HFFc6 (cell line): ENCODE results near the gene NXPH1. TPM values are rescaled to one million over a fixed set of nuclear protein-coding genes. Genes with fewer than 3 reads are reported as not detected.

Experiments
- DNase-seq: peaks from one replicate; pipeline ENCODE4 v3.0.0-alpha.2; 2018
- H3K27ac Mint-ChIP-seq: 2 replicates; pipeline ENCODE4 v1.8.0; 2020; ENCODE audit warnings: mild to moderate bottlenecking, mixed read lengths
- H3K27me3 Mint-ChIP-seq: 2 replicates; pipeline ENCODE4 v1.8.0; 2021; ENCODE audit warnings: mild to moderate bottlenecking, moderate library complexity, mixed read lengths; ENCODE audit not compliant: insufficient read depth
- H3K36me3 Mint-ChIP-seq: 2 replicates; pipeline ENCODE4 v1.8.0; 2021; ENCODE audit warnings: low read depth, mixed read lengths
- H3K4me1 Mint-ChIP-seq: 2 replicates; pipeline ENCODE4 v1.8.0; 2020; ENCODE audit warnings: low read depth, mixed read lengths
- H3K4me3 Mint-ChIP-seq: 2 replicates; pipeline ENCODE4 v1.8.0; 2020; ENCODE audit warnings: mild to moderate bottlenecking, moderate library complexity, mixed read lengths
- H3K9me3 Mint-ChIP-seq: 2 replicates; pipeline ENCODE4 v1.8.0; 2020; ENCODE audit warnings: mild to moderate bottlenecking, mixed read lengths
- CTCF ChIP-seq: fragments of 200-600 bp; sonication (generic); IDR thresholded peaks from 2 replicates; pipeline ENCODE4 v1.5.0; 2021; ENCODE audit warnings: antibody characterized with exemption, mild to moderate bottlenecking
- total RNA-seq, 6 experiments: library from RNA; stranded (reverse); fragmentation: NEBNext Ultra II Directional; extraction: Animal tissue kit (Norgen Biotek cat#: 25700); gene quantifications; 2 replicates in 1 of 6; 3 replicates in 5 of 6; pipeline ENCODE4 v1.2.3, GENCODE V29; 2021

Gene NXPH1
- total RNA-seq, 6 experiments from 2014 or later = not detected

GRCh38 chr7:8668627-8669500 is 235.5 kb downstream of the NXPH1 start:
- H3K9me3 Mint-ChIP-seq = peaks cover 40% of the 10 kb centered on the region
- no peaks in the 10 kb centered on the region for H3K27me3 Mint-ChIP-seq
- no peak overlapping the region for H3K27ac Mint-ChIP-seq
- no peaks in the 10 kb centered on the region for H3K4me1 Mint-ChIP-seq
- no peak overlapping the region for H3K4me3 Mint-ChIP-seq
- no peak for DNase-seq
- no peak for TF ChIP-seq CTCF
- peaks cover 8% of the 10 kb centered on the region; the same call in 1 of the 2 replicates for H3K36me3 Mint-ChIP-seq

GRCh38 chr7:8669501-8669851 is 236.1 kb downstream of the NXPH1 start:
- DNase-seq = no peak
- Mint-ChIP-seq H3K4me3 (no peak overlapping the region), H3K27ac (no peak overlapping the region), H3K36me3 (peaks cover 8% of the 10 kb centered on the region; the same call in 1 of the 2 replicates), H3K9me3 (peaks cover 39% of the 10 kb centered on the region), H3K4me1 (no peaks in the 10 kb centered on the region), H3K27me3 (no peaks in the 10 kb centered on the region)
- TF ChIP-seq CTCF = no peak

GRCh38 chr7:8684426-8684825 is 251.0 kb downstream of the NXPH1 start:
- DNase-seq = no peak
- peaks cover 50% of the 10 kb centered on the region for H3K9me3 Mint-ChIP-seq
- no peaks in the 10 kb centered on the region; the same call in 1 of the 2 replicates for H3K36me3 Mint-ChIP-seq
- no peak overlapping the region for H3K4me3 Mint-ChIP-seq
- H3K27ac Mint-ChIP-seq = no peak overlapping the region
- H3K4me1 Mint-ChIP-seq = no peaks in the 10 kb centered on the region
- no peak for TF ChIP-seq CTCF
- H3K27me3 Mint-ChIP-seq = no peaks in the 10 kb centered on the region

- H3K4me3 Mint-ChIP-seq = no peak overlapping the region
- peaks cover 50% of the 10 kb centered on the region for H3K9me3 Mint-ChIP-seq
These were observed 266.6 kb downstream of the NXPH1 start for GRCh38 chr7:8699875-8700624.

GRCh38 chr7:8702807-8703206 is 269.4 kb downstream of the NXPH1 start:
- TF ChIP-seq CTCF = no peak
- Mint-ChIP-seq H3K36me3 (no peaks in the 10 kb centered on the region), H3K9me3 (peaks cover 42% of the 10 kb centered on the region), H3K4me1 (no peaks in the 10 kb centered on the region), H3K27me3 (no peaks in the 10 kb centered on the region), H3K27ac (no peak overlapping the region), H3K4me3 (no peak overlapping the region)
- no peak for DNase-seq

More at GRCh38 chr7:8699875-8700624, 266.6 kb downstream of the NXPH1 start:
- Mint-ChIP-seq H3K27ac (no peak overlapping the region), H3K27me3 (no peaks in the 10 kb centered on the region), H3K36me3 (no peaks in the 10 kb centered on the region), H3K4me1 (no peaks in the 10 kb centered on the region)
- no peak for DNase-seq
- TF ChIP-seq CTCF = no peak
